GM04503 (cell line): ENCODE results near the gene CNTN4.
"Not testable (repeated sequence)": the region's sequence is repeated elsewhere in the genome, so short reads cannot be mapped to it uniquely, and the experiment has no call there.

Experiments used
- DNase-seq: peaks from one replicate; pipeline ENCODE4 v3.0.0-alpha.2; 2012; ENCODE audit warnings: low read depth

Gene CNTN4

GRCh38 chr3:2916640-2917039, 818.0 kb downstream of the CNTN4 start:
- not testable (repeated sequence) for DNase-seq

DNA sequence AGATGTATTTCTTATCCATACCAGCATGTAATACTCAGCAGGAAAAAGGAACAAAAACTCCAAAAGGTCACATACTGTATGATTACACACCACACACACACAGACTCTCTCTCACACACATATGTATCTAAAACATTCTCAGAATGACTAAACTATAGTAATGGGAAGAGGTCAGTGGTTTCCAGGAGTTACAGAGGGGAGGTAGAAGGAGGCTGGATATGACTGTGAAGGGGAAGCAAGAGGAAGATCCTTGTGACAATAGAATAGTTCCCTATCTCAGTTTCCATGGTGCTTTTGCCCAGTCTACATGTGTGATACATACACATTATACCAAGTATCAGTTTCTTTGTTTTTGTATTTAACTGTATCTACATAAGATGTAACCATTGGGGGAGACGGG, 821.4 kb downstream of the CNTN4 start:
- DNase-seq = no peak

- DNase-seq = no peak
Observed at GRCh38 chr3:2921452-2921851, 822.8 kb downstream of the CNTN4 start.

- no peak for DNase-seq
Observed at GRCh38 chr3:2921903-2922302, 823.2 kb downstream of the CNTN4 start.

GRCh38 chr3:2923390-2923789, 824.7 kb downstream of the CNTN4 start:
- no peak for DNase-seq

GRCh38 chr3:2927259-2927658, 828.6 kb downstream of the CNTN4 start:
- no peak for DNase-seq

- no peak for DNase-seq
Observed at GRCh38 chr3:2929574-2929973, 830.9 kb downstream of the CNTN4 start.

- DNase-seq = no peak
Observed at GRCh38 chr3:2931265-2931664, 832.6 kb downstream of the CNTN4 start.

- no peak for DNase-seq
Observed at GRCh38 chr3:2934541-2934940, 835.9 kb downstream of the CNTN4 start.

DNA sequence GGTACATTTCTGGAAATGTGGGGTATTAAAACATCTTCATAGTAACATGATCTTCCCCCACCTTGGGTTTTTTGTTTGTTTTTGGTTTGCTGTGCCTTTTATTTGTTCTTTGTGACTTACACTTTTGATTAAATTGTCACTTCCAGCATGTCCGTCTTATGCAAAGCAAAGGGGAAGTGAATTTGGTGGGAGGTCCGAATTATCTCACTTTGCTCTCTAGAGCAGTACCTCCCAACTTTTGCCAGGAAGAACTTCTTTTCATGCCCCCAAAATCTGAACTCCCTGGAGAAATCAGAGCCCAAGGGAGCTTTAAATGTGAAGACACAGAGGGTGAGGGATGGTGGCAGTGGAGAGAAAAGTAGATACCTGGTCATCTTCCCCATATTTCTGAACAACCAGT, 838.4 kb downstream of the CNTN4 start:
- DNase-seq = no peak

DNA sequence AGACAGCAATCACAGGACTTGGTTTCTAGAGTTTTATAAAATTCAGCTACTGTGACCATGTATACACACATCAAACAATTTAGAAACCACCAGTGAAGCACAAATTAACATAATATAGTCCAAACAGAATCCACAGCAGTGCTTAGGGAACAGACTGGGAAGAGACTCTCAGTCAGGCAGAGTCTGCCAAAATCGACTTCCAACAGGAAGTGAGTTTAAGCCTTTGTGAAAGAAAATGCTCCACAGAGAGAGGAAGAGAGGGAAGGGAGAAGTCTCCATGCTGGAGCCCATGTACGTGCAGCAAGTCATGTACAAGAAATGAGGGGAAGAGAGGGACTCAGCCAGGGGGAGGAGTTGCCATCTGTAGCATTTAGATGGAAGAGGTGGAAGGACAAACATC, 838.9 kb downstream of the CNTN4 start:
- DNase-seq = no peak

- DNase-seq = no peak
Observed at GRCh38 chr3:2938711-2939110, 840.0 kb downstream of the CNTN4 start.

DNA sequence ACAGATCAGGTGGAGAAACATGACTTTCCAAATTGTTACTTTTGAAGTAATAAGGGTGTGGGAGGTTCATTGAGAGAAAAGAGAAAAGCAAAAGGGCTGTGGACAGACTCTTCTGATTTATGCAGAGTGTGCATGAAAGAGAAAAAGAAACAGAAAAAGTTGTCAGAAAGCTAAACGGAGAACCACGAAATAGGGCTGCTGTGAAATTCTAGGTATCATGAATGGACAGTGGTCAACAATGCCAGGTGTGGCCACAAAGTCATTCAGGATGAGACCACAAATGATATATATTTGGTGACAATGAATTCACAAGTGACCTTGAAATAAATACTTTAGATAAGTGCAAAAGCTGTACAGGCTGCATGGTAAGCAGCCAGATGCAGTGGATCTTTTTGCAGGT, 841.4 kb downstream of the CNTN4 start:
- DNase-seq = no peak

DNA sequence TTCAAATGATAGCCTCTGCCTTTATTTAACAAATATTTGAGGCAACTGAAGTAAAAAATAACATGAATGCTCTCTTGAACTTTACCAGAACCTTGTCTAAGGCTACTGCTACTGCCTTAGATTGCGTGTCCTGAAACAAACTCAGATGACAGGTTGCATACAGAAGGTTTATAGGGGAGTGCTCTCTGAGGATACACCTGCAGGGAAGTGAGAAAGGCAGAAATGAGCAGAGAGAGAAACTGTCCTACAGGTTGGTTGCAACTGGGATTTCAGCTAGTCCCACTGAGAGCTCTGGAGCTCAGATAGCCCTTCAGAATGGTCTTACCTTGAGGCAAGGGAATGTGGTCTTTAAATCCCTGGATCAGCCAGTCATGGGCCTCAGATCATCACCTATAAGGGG, 846.0 kb downstream of the CNTN4 start:
- DNase-seq = no peak

GRCh38 chr3:2945121-2945520, 846.5 kb downstream of the CNTN4 start:
- no peak for DNase-seq

GRCh38 chr3:2947536-2947935, 848.9 kb downstream of the CNTN4 start:
- no peak for DNase-seq

GRCh38 chr3:2948882-2949281, 850.2 kb downstream of the CNTN4 start:
- DNase-seq = no peak

GRCh38 chr3:2950159-2950558, 851.5 kb downstream of the CNTN4 start:
- DNase-seq = no peak

DNA sequence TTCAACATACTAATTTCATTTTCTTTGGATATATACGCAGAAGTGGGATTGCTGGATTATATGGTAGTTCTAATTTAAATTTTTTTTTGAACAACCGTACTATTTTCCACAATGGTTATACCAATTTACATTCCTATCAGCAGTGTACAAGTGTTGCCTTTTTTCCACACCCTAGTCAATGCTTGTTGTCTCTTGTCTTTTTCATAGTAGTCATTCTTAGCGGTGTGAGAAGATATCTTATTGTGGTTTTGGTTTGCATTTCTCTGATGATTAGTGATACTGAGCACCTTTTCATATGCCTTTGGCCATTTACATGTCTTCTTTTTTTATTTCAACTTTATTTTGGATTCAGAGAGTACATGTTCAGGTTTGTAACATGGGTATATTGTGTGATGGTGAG, 858.4 kb downstream of the CNTN4 start:
- DNase-seq = no peak

GRCh38 chr3:2958551-2958950, 859.9 kb downstream of the CNTN4 start:
- DNase-seq = no peak

DNA sequence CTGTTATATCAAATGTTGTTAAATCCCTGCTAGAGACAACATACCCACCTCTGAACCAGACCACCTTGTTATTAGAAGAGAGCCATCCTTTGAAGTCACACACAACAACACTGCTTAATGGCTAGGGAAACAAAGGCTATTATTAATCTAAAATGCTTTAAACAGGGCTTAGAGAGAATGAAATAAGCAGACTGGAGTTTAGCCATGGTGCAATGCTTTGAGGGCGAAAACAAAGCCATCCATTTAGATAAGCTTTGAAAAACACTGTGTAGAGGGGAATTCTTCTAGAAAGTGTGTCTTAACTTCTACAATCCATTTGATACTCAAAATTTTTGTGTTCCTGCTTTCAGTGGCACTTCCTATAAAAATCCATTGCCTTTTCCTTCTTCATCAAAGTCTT, 862.9 kb downstream of the CNTN4 start:
- DNase-seq = no peak

- no peak for DNase-seq
Observed at GRCh38 chr3:2967871-2968270, 869.2 kb downstream of the CNTN4 start.

DNA sequence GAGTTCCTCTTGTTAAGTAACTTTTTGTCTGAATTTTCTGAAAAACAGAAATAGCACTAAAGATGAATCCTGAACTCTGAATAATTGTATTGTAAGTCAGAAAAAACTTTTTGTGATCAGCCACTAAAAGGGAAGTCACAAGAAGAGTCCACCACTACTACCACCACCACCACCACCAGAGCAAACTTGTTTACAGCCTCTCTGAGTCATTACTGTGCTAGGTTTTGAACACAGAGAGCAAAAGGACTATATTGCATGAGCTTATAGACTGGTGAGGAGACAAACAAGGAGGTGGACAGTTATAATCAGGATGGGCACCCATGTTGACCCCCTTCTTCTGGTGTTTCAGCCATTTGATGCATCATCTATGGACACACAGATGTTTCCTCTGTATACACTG, 869.8 kb downstream of the CNTN4 start:
- DNase-seq = no peak

GRCh38 chr3:2976212-2976611, 877.5 kb downstream of the CNTN4 start:
- no peak for DNase-seq

DNA sequence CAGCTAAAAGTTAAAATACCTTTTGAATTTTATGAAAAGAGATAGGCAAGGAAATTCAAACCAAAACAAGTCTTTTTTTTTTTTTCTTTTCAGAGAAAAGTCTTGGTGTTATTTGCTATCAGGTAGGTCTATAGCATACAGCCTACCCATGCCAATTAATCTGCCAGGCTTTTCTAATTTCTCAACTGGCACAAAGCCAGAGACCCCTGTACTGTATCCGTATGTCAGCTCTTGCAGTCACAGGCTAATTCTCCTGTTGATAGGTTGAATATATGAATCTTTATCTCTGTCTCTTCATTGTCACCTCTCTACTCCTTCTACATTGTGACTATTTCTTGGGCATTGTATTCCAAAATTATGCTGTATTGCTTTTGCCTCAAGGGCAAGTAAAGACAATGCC, 878.1 kb downstream of the CNTN4 start:
- DNase-seq = no peak
